K562 (cell line): ENCODE results near the gene EVC. TPM values are rescaled to one million over a fixed set of nuclear protein-coding genes. Genes with fewer than 3 reads are reported as not detected.

Source experiments
- ATAC-seq: fragments of 200-7000 bp; cut with Tn5 transposase; 3 replicates; pipeline ENCODE4 v1.9.1; 2020; ENCODE audit warnings: moderate library complexity
- BruUV-seq: library from RNA; stranded (reverse); fragments of 400-500 nt; replicated peaks from 2 replicates; lab custom pipeline; 2021; lab: Mats Ljungman, UMichigan
- CTCF ChIA-PET: fragments of 300-600 bp; formaldehyde crosslinking; extraction: SDS; loops from one replicate; lab custom pipeline; 2021; ENCODE audit warnings: low intra/inter-chr PET ratio; lab: Yijun Ruan, JAX
- POLR2A ChIA-PET: fragments of 300-600, 350-650 bp; sonication (Branson Sonifier 250); formaldehyde crosslinking; extraction: SDS; loops from one replicate; lab custom pipeline; 2021; ENCODE audit warnings: antibody characterized with exemption, inconsistent platforms; lab: Yijun Ruan, JAX
- DNase-seq, 4 experiments: peaks; one replicate each; pipeline versions ENCODE4 v3.0.0 to v3.0.0-alpha.2; 2011 to 2018; ENCODE audit warnings: low spot score in 3 of 4, mixed read lengths in 3 of 4; ENCODE audit errors: extremely low read depth in 1 of 4
- FAIRE-seq: peaks from 2 replicates; lab custom pipeline; 2011; peaks lifted over from hg19 to GRCh38; lab: Jason Lieb, UNC
- H2AFZ ChIP-seq: 2 replicates; pipeline ENCODE4 v1.6.0; 2011; ENCODE audit warnings: low read depth, low read length, control low read depth, inconsistent platforms
- H3K27ac ChIP-seq: fragments of 200-600 bp; 3 replicates; pipeline ENCODE4 v1.8.0; 2011; ENCODE audit warnings: low read depth, mild to moderate bottlenecking, control low read depth, inconsistent platforms, low read length, moderate library complexity, mixed read lengths; ENCODE audit errors: extremely low read depth
- H3K27me3 ChIP-seq, 2 experiments: fragments of 300-600 bp in 1 of 2; 2 replicates in 1 of 2; 3 replicates in 1 of 2; pipeline versions ENCODE4 v1.6.0 to v1.8.0; 2011; ENCODE audit warnings: inconsistent platforms in 2 of 2, low read length in 2 of 2, mild to moderate bottlenecking in 1 of 2, mixed read lengths in 1 of 2, moderate library complexity in 1 of 2; ENCODE audit not compliant: control insufficient read depth in 2 of 2, insufficient read depth in 2 of 2
- H3K36me3 ChIP-seq: fragments of 300-600 bp; 3 replicates; pipeline ENCODE4 v1.8.0; 2011; ENCODE audit warnings: mild to moderate bottlenecking, low read length, inconsistent platforms; ENCODE audit not compliant: control insufficient read depth, insufficient read depth
- H3K4me1 ChIP-seq, 2 experiments: fragments of 200-600 bp in 1 of 2; replicated peaks in 1 of 2; 2 replicates in 1 of 2; 3 replicates in 1 of 2; pipeline versions ENCODE4 v1.5.1 to v1.8.0; 2011; ENCODE audit warnings: inconsistent platforms in 2 of 2, low read length in 2 of 2, mild to moderate bottlenecking in 1 of 2, mixed read lengths in 1 of 2, moderate library complexity in 1 of 2; ENCODE audit not compliant: control insufficient read depth in 2 of 2, insufficient read depth in 2 of 2
- H3K4me2 ChIP-seq: 2 replicates; pipeline ENCODE4 v1.6.1; 2011; ENCODE audit warnings: low read length, control low read depth, inconsistent platforms, mixed read lengths; ENCODE audit not compliant: insufficient read depth
- H3K4me3 ChIP-seq: fragments of 200-600 bp; sonication (generic), shearing (Covaris generic); 2 replicates; pipeline ENCODE4 v1.5.1; 2016; ENCODE audit warnings: control low read depth, inconsistent platforms
- H3K79me2 ChIP-seq: fragments of 200-600 bp; 3 replicates; pipeline ENCODE4 v1.8.0; 2011; ENCODE audit warnings: low read length, inconsistent platforms; ENCODE audit not compliant: control insufficient read depth, insufficient read depth
- H3K9ac ChIP-seq, 2 experiments: 2 replicates each; pipeline versions ENCODE4 v1.6.0 to v1.6.1; 2011; ENCODE audit warnings: low read depth in 2 of 2, low read length in 2 of 2, control low read depth in 1 of 2, inconsistent platforms in 1 of 2, mild to moderate bottlenecking in 1 of 2, mixed read lengths in 1 of 2; ENCODE audit not compliant: insufficient read depth in 1 of 2
- H3K9me1 ChIP-seq: one replicate; pipeline ENCODE4 v1.6.0; 2011; ENCODE audit warnings: inconsistent platforms, mild to moderate bottlenecking, low read length, moderate library complexity; ENCODE audit not compliant: control insufficient read depth, insufficient read depth
- H3K9me3 ChIP-seq: replicated peaks from 2 replicates; pipeline ENCODE4 v1.5.1; 2011; ENCODE audit warnings: low read depth, low read length, inconsistent platforms; ENCODE audit not compliant: control insufficient read depth, insufficient read depth
- H4K20me1 ChIP-seq: replicated peaks from 2 replicates; pipeline ENCODE4 v1.6.1; 2011; ENCODE audit warnings: low read length, inconsistent platforms, mixed read lengths; ENCODE audit not compliant: control insufficient read depth, insufficient read depth
- FOSL1 ChIP-seq: fragments of 200-800 bp; sonication (Bioruptor generic); conservative IDR thresholded peaks from 2 replicates; pipeline ENCODE4 v1.6.1; 2016; ENCODE audit warnings: missing genetic modification characterization, missing compliant biosample characterization
- JUND ChIP-seq, 2 experiments: IDR thresholded peaks; 2 replicates in 1 of 2; 3 replicates in 1 of 2; pipeline ENCODE4 v1.6.1; 2011; ENCODE audit warnings: borderline replicate concordance in 2 of 2, low read depth in 2 of 2, low read length in 2 of 2, improper control_type of control experiment in 1 of 2, missing biosample characterization in 1 of 2, missing genetic modification characterization in 1 of 2, missing genetic modification reagents in 1 of 2
- TBL1XR1 ChIP-seq, 2 experiments: IDR thresholded peaks; 2 replicates each; pipeline ENCODE4 v1.6.1; 2012; ENCODE audit warnings: improper control_type of control experiment in 2 of 2, low read length in 2 of 2, mild to moderate bottlenecking in 1 of 2
- ZNF41 ChIP-seq: fragments of 250-450 bp; sonication (Bioruptor Pico); conservative IDR thresholded peaks from 2 replicates; pipeline ENCODE4 v1.4.0; 2020; ENCODE audit warnings: mild to moderate bottlenecking
- WGBS: fragments of 100-300 bp; shearing (Covaris generic); methylation state at CpG from one replicate; pipeline ENCODE4 v1.1.6; 2016; ENCODE audit warnings: low coverage, mixed read lengths; ENCODE audit not compliant: insufficient coverage; ENCODE audit errors: missing lambda C conversion rate; 5-methylcytosine and 5-hydroxymethylcytosine counted together
- in situ Hi-C: fragments of 300-500 bp; cut with MboI; formaldehyde crosslinking; loops from 4 replicates; pipeline ENCODE4 v1.15.0; 2018; ENCODE audit warnings: inconsistent platforms, mixed read lengths
- intact Hi-C: fragments of 100-400 bp; cut with micrococcal nuclease; formaldehyde crosslinking; loops from 2 replicates; pipeline ENCODE4 v1.14.2; 2022
- polyA plus RNA-seq, 8 experiments: library from polyadenylated mRNA; depleted of rRNA in 4 of 8; stranded (reverse) in 5 of 8; unstranded in 3 of 8; fragments of >200 nt; fragmentation: Nextera tagmentation in 2 of 8; fragmentation: Illumina TruSeq in 1 of 8; extraction: Ambion mirVana in 2 of 8; extraction: Trizol in 1 of 8; gene quantifications; 2 replicates each; pipeline versions ENCODE4 v1.2.1 to v1.2.3, GENCODE V29; 2011 to 2014; ENCODE audit warnings: inconsistent platforms in 1 of 8, missing spikeins in 1 of 8
- total RNA-seq, 7 experiments: library from RNA; depleted of rRNA in 6 of 7; stranded (reverse); fragments of >200 nt in 6 of 7; fragmentation: Illumina TruSeq in 2 of 7; extraction: Trizol in 2 of 7; gene quantifications; 2 replicates each; pipeline versions ENCODE4 v1.2.1 to v1.2.3, GENCODE V29; 2011 to 2021; ENCODE audit warnings: low replicate concordance in 1 of 7
- TF ChIP-seq, protein P1 (sequence below), 2 experiments: fragments of 200-800 bp in 1 of 2; sonication (Bioruptor generic) in 1 of 2; sonication (generic) in 1 of 2; formaldehyde crosslinking in 1 of 2; IDR thresholded peaks in 1 of 2; conservative IDR thresholded peaks in 1 of 2; 2 replicates each; pipeline versions ENCODE4 v1.5.0 to v1.6.1; 2016 to 2020; ENCODE audit warnings: missing compliant biosample characterization in 1 of 2, missing genetic modification characterization in 1 of 2, missing genetic modification reagents in 1 of 2
- TF ChIP-seq, protein P2 (sequence below): fragments of 200-800 bp; sonication (Bioruptor generic); IDR thresholded peaks from 2 replicates; pipeline ENCODE4 v1.6.1; 2017; ENCODE audit warnings: missing genetic modification characterization, missing compliant biosample characterization

The EVC gene
- total and polyA plus RNA-seq, 9 of the 15 experiments (the other 6 are each of a cell fraction or from before 2014, with no cell fraction given) = 0.03 to 3.2 (median 1.1) TPM

DNA sequence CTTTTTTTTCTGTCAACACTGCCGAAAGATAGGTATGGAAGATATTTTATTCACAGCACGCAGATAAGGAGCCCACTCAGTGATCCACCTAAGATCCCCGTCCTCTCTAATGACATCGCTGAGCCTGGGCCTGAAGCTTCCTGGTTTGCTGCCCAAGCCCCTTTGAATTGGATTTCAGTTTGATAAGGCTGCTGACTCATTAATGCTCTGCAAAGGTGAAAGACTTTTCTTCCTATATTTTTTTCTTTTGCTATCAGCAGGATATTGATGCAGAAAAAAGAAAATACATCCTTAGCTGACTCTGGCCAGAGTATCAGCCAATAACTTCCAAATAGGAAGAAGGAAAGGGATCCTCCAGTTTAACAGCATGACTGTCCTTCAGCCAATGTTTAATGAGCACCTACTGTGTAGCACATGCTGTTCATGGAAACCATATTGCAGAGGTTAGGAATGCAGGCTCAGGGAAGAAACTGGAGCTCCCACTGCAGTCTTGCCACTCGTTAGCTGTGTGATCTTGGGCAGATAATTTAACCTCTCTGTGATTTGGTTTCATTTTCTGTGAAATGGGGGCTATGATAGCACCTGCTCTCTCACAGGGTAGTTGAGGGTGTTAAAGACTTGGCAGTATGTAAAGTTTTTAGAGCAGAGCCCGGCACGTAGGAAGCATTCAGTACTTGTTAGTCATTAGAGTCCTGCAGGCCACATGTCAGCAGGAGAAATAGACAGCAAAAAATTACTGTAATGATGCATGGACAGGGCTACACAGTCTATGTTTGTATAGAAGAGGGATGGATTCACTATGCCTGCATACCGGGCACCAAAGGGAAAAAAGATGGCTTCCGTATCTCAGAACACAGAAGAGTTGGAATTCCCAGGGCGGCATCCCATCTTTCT is 39.3 kb downstream of the EVC start:
- BruUV-seq = no TSS peak
- Histone ChIP-seq H3K9me1 (no peaks in the 10 kb centered on the region), H3K4me1 (peaks cover 5 to 10% of the 10 kb centered on the region in 2 experiments; a peak in 3 of 5 replicates), H4K20me1 (no peaks in the 10 kb centered on the region; the same call in 1 of the 2 replicates), H3K4me2 (no peak overlapping the region), H3K36me3 (no peaks in the 10 kb centered on the region), H3K27me3 (peaks cover 0 to 6% of the 10 kb centered on the region in 2 experiments; a peak in 1 of 5 replicates), H3K9me3 (no peaks in the 10 kb centered on the region), H3K27ac (no peak overlapping the region), H3K9ac (no peak overlapping the region), H3K4me3 (no peak overlapping the region), H3K79me2 (no peaks in the 10 kb centered on the region), H2AFZ (no peak overlapping the region)
- in situ Hi-C loops (no loop called here), intact Hi-C loops (no loop called here)
- no peak for FAIRE-seq
- ChIA-PET POLR2A (no interaction called here), CTCF (no interaction called here)
- WGBS = 16% methylated on average over 10 of the region's 10 CpGs
- ATAC-seq = no peak
- TF ChIP-seq FOSL1 (peak; percentile 52), TBL1XR1 (IDR thresholded peaks at IDR 0.05; ENCODE audit: low read length in 2 of 2) (no peak), ZNF41 (no peak), JUND (IDR thresholded peaks at IDR 0.05; ENCODE audit: borderline replicate concordance, low read depth, low read length) (no peak), JUND (tag; IDR thresholded peaks at IDR 0.05; ENCODE audit: borderline replicate concordance, low read depth, low read length) (peak; percentile 23; the same call in 1 of the 3 replicates)
- TF ChIP-seq, protein P1, sequence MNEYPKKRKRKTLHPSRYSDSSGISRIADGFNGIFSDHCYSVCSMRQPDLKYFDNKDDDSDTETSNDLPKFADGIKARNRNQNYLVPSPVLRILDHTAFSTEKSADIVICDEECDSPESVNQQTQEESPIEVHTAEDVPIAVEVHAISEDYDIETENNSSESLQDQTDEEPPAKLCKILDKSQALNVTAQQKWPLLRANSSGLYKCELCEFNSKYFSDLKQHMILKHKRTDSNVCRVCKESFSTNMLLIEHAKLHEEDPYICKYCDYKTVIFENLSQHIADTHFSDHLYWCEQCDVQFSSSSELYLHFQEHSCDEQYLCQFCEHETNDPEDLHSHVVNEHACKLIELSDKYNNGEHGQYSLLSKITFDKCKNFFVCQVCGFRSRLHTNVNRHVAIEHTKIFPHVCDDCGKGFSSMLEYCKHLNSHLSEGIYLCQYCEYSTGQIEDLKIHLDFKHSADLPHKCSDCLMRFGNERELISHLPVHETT (CRISPR knock-in tag; conservative IDR thresholded peaks at IDR 0.05 in 1 of 2, IDR thresholded peaks at IDR 0.05 in 1 of 2) = 0 out of 4 replicates have a peak, but pooled peaks of 1 of the 2 experiments have one; percentile 16
- TF ChIP-seq, protein P2, sequence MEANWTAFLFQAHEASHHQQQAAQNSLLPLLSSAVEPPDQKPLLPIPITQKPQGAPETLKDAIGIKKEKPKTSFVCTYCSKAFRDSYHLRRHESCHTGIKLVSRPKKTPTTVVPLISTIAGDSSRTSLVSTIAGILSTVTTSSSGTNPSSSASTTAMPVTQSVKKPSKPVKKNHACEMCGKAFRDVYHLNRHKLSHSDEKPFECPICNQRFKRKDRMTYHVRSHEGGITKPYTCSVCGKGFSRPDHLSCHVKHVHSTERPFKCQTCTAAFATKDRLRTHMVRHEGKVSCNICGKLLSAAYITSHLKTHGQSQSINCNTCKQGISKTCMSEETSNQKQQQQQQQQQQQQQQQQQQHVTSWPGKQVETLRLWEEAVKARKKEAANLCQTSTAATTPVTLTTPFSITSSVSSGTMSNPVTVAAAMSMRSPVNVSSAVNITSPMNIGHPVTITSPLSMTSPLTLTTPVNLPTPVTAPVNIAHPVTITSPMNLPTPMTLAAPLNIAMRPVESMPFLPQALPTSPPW (CRISPR knock-in tag) = 0 out of 2 replicates have a peak, but pooled peaks have one; percentile 14
- peak in 2 of 4 experiments; percentile 11 to 14 for DNase-seq
